K562 (cell line): ENCODE measurements around the gene EBF4. TPM values are rescaled to one million over a fixed set of nuclear protein-coding genes. Genes with fewer than 3 reads are reported as not detected.
A peak's percentile ranks its signal among the peaks of the same experiment; 100 is the strongest.

Experiments
- ATF7 ChIP-seq: fragments of 450-650 bp; IDR thresholded peaks from 2 replicates; pipeline ENCODE4 v1.7.1; 2014; ENCODE audit warnings: mild to moderate bottlenecking, moderate library complexity
- CHD2 ChIP-seq: IDR thresholded peaks from 2 replicates; pipeline ENCODE4 v1.6.1; 2011; ENCODE audit warnings: low read depth, low read length
- CTBP1 ChIP-seq: fragments of 450-650 bp; IDR thresholded peaks from 2 replicates; pipeline ENCODE4 v1.6.1; 2016; ENCODE audit warnings: borderline replicate concordance
- DNMT1 ChIP-seq: fragments of 450-650 bp; IDR thresholded peaks from 2 replicates; pipeline ENCODE4 v1.6.1; 2016; ENCODE audit warnings: antibody characterized with exemption, mild to moderate bottlenecking
- HBP1 ChIP-seq: fragments of 450-650 bp; formaldehyde crosslinking; IDR thresholded peaks from 2 replicates; pipeline ENCODE4 v1.4.0; 2022; ENCODE audit warnings: missing genetic modification characterization
- MYBL2 ChIP-seq, 2 experiments: fragments of 450-650 bp in 1 of 2; sonication (generic) in 1 of 2; formaldehyde crosslinking in 1 of 2; IDR thresholded peaks; 2 replicates each; pipeline versions ENCODE4 v1.6.1 to v1.8.1; 2017 to 2022; ENCODE audit warnings: borderline replicate concordance in 1 of 2, inconsistent platforms in 1 of 2, low read depth in 1 of 2, mild to moderate bottlenecking in 1 of 2, missing genetic modification reagents in 1 of 2, moderate library complexity in 1 of 2
- NCOR1 ChIP-seq: fragments of 450-650 bp; IDR thresholded peaks from 2 replicates; pipeline ENCODE4 v1.6.1; 2016; ENCODE audit warnings: mild to moderate bottlenecking, moderate library complexity
- POLR2A ChIP-seq: fragments of 450-650 bp; conservative IDR thresholded peaks from 2 replicates; pipeline ENCODE4 v1.6.1; 2016
- POLR2AphosphoS2 ChIP-seq: IDR thresholded peaks from 2 replicates; pipeline ENCODE4 v1.6.1; 2012; ENCODE audit warnings: low read length, improper control_type of control experiment
- POLR2B ChIP-seq: fragments of 450-650 bp; IDR thresholded peaks from 2 replicates; pipeline ENCODE4 v1.6.1; 2018; ENCODE audit warnings: low read depth; ENCODE audit not compliant: partially characterized antibody
- RBFOX2 ChIP-seq: fragments of 200-400 bp; formaldehyde crosslinking; IDR thresholded peaks from 2 replicates; pipeline ENCODE4 v1.6.1; 2017; ENCODE audit warnings: low read depth, mild to moderate bottlenecking, low read length, moderate library complexity
- RERE ChIP-seq: sonication (generic); formaldehyde crosslinking; IDR thresholded peaks from 2 replicates; pipeline ENCODE4 v1.8.0; 2023; ENCODE audit warnings: missing genetic modification reagents, mild to moderate bottlenecking, borderline replicate concordance
- SIN3A ChIP-seq, 2 experiments: fragments of 150-350 bp in 1 of 2; IDR thresholded peaks; 2 replicates each; pipeline ENCODE4 v1.6.1; 2011 to 2016; ENCODE audit warnings: borderline replicate concordance in 2 of 2, low read depth in 2 of 2, low read length in 2 of 2, mild to moderate bottlenecking in 2 of 2, moderate library complexity in 2 of 2; ENCODE audit not compliant: control insufficient read depth in 1 of 2
- SIRT6 ChIP-seq: IDR thresholded peaks from one replicate; pipeline ENCODE4 v1.6.1; 2012; ENCODE audit warnings: low read depth, mild to moderate bottlenecking, control low read depth, inconsistent platforms, low read length, moderate library complexity
- THRB ChIP-seq: fragments of 450-650 bp; formaldehyde crosslinking; conservative IDR thresholded peaks from 2 replicates; pipeline ENCODE4 v1.4.0; 2022; ENCODE audit warnings: mild to moderate bottlenecking, missing genetic modification characterization
- ZBTB26 ChIP-seq: fragments of 450-650 bp; formaldehyde crosslinking; IDR thresholded peaks from 2 replicates; pipeline ENCODE4 v1.4.0; 2022; ENCODE audit warnings: missing genetic modification characterization
- ZNF239 ChIP-seq: fragments of 250-450 bp; sonication (Bioruptor Pico); IDR thresholded peaks from 2 replicates; pipeline ENCODE4 v1.4.0; 2020; ENCODE audit warnings: mild to moderate bottlenecking
- polyA plus RNA-seq, 8 experiments: library from polyadenylated mRNA; depleted of rRNA in 4 of 8; stranded (reverse) in 5 of 8; unstranded in 3 of 8; fragments of >200 nt; fragmentation: Nextera tagmentation in 2 of 8; fragmentation: Illumina TruSeq in 1 of 8; extraction: Ambion mirVana in 2 of 8; extraction: Trizol in 1 of 8; gene quantifications; 2 replicates each; pipeline versions ENCODE4 v1.2.1 to v1.2.3, GENCODE V29; 2011 to 2014; ENCODE audit warnings: inconsistent platforms in 1 of 8, missing spikeins in 1 of 8
- total RNA-seq, 7 experiments: library from RNA; depleted of rRNA in 6 of 7; stranded (reverse); fragments of >200 nt in 6 of 7; fragmentation: Illumina TruSeq in 2 of 7; extraction: Trizol in 2 of 7; gene quantifications; 2 replicates each; pipeline versions ENCODE4 v1.2.1 to v1.2.3, GENCODE V29; 2011 to 2021; ENCODE audit warnings: low replicate concordance in 1 of 7

EBF4 gene
- total and polyA plus RNA-seq, 9 of the 15 experiments (the other 6 are each of a cell fraction or from before 2014, with no cell fraction given) = 0.09 TPM; not detected in 8

GRCh38 chr20:2658414-2659354 lies 33.9 kb upstream of the EBF4 start (continued):
- TF ChIP-seq RERE = no peak
- peak; percentile 17; the same call in 1 of the 2 replicates for TF ChIP-seq NCOR1
- 0 out of 2 replicates have a peak, but pooled peaks have one; percentile 46 for TF ChIP-seq HBP1 (CRISPR knock-in tag)
- TF ChIP-seq SIRT6 = peak; percentile 43
- no peak for TF ChIP-seq ZNF239 (CRISPR knock-in tag)
- TF ChIP-seq POLR2A = peak; percentile 87
- no peak for TF ChIP-seq CTBP1
- no peak for TF ChIP-seq MYBL2 (IDR thresholded peaks at IDR 0.05; ENCODE audit: low read depth)
- no peak for TF ChIP-seq MYBL2 (CRISPR knock-in tag; IDR thresholded peaks at IDR 0.05; ENCODE audit: borderline replicate concordance)
- TF ChIP-seq SIN3A (IDR thresholded peaks at IDR 0.05; ENCODE audit: borderline replicate concordance in 2 of 2, control insufficient read depth in 1 of 2, low read depth in 2 of 2, low read length in 2 of 2) = 0 out of 4 replicates have a peak, but pooled peaks of 1 of the 2 experiments have one; percentile 47
- peak; percentile 64 for TF ChIP-seq POLR2B
- TF ChIP-seq POLR2AphosphoS2 = 0 out of 2 replicates have a peak, but pooled peaks have one; percentile 91
- no peak for TF ChIP-seq CHD2
- peak; percentile 58; the same call in 1 of the 2 replicates for TF ChIP-seq ZBTB26 (CRISPR knock-in tag)
- TF ChIP-seq ATF7 = no peak
- TF ChIP-seq RBFOX2 = 0 out of 2 replicates have a peak, but pooled peaks have one; percentile 13
- 0 out of 2 replicates have a peak, but pooled peaks have one; percentile 45 for TF ChIP-seq THRB
- TF ChIP-seq DNMT1 = no peak
